A673 (cell line): ENCODE results near the gene ZSWIM5.
"Not testable (repeated sequence)": the region's sequence is repeated elsewhere in the genome, so short reads cannot be mapped to it uniquely, and the experiment has no call there.

Experiments
- CTCF ChIP-seq: fragments of 300-800, 200-600 bp; sonication (generic); conservative IDR thresholded peaks from 2 replicates; pipeline ENCODE4 v1.5.1; 2017; ENCODE audit warnings: low read depth, mild to moderate bottlenecking, antibody characterized with exemption, low read length, moderate library complexity, mixed read lengths
- EZH2 ChIP-seq: fragments of 200-600 bp; sonication (generic); IDR thresholded peaks from 2 replicates; pipeline ENCODE4 v1.6.1; 2017; ENCODE audit warnings: borderline replicate concordance, low read depth, mild to moderate bottlenecking, mixed read lengths, antibody characterized with exemption, low read length; ENCODE audit not compliant: poor library complexity, severe bottlenecking

- not testable (repeated sequence) for TF ChIP-seq CTCF, EZH2
Observed at GRCh38 chr1:45162041-45163035, 44.1 kb downstream of the ZSWIM5 start.
